IMR-90 (cell line): ENCODE measurements around the gene ADCY2. TPM values are rescaled to one million over a fixed set of nuclear protein-coding genes. Genes with fewer than 3 reads are reported as not detected.

Experiments used
- ATAC-seq: fragments of 200-7000 bp; cut with Tn5 transposase; 2 replicates; pipeline ENCODE4 v1.9.1; 2020; ENCODE audit warnings: low read depth, mild to moderate bottlenecking, moderate library complexity
- BruUV-seq: library from RNA; stranded (reverse); fragments of 400-500 nt; replicated peaks from 2 replicates; lab custom pipeline; 2021; lab: Mats Ljungman, UMichigan
- CTCF ChIA-PET: fragments of 300-600 bp; formaldehyde crosslinking; extraction: SDS; loops from one replicate; lab custom pipeline; 2021; ENCODE audit warnings: antibody characterized with exemption; lab: Yijun Ruan, JAX
- POLR2A ChIA-PET: fragments of 300-600 bp; sonication (Branson Sonifier 250); formaldehyde crosslinking; loops from one replicate; lab custom pipeline; 2022; ENCODE audit warnings: antibody characterized with exemption; ENCODE audit not compliant: unreplicated experiment; lab: Charles Lee
- DNase-seq: peaks from one replicate; pipeline ENCODE4 v3.0.0; 2013
- H2AFZ ChIP-seq: replicated peaks from 2 replicates; pipeline ENCODE3; 2013; ENCODE audit warnings: low read length, mild to moderate bottlenecking; ENCODE audit not compliant: poor library complexity
- H2AK5ac ChIP-seq: 2 replicates; pipeline ENCODE4 v1.6.1; 2013; ENCODE audit warnings: low read depth, low read length, inconsistent platforms
- H2AK9ac ChIP-seq: replicated peaks from 2 replicates; pipeline ENCODE3; 2013; ENCODE audit warnings: mild to moderate bottlenecking, low read depth, low read length, moderate library complexity; ENCODE audit not compliant: poor library complexity
- H2BK120ac ChIP-seq: 2 replicates; pipeline ENCODE4 v1.6.1; 2013; ENCODE audit warnings: low read depth, low read length, inconsistent platforms
- H2BK15ac ChIP-seq: 3 replicates; pipeline ENCODE4 v1.6.1; 2013; ENCODE audit warnings: low read depth, low read length, inconsistent platforms
- H2BK20ac ChIP-seq: 2 replicates; pipeline ENCODE4 v1.6.1; 2013; ENCODE audit warnings: low read depth, mild to moderate bottlenecking, inconsistent platforms, low read length, moderate library complexity
- H2BK5ac ChIP-seq: 2 replicates; pipeline ENCODE4 v1.6.1; 2013; ENCODE audit warnings: mild to moderate bottlenecking, low read depth, low read length, inconsistent platforms; ENCODE audit not compliant: poor library complexity, severe bottlenecking
- H3K14ac ChIP-seq: replicated peaks from 2 replicates; pipeline ENCODE4 v1.6.1; 2013; ENCODE audit warnings: low read depth, low read length, inconsistent platforms
- H3K18ac ChIP-seq: 2 replicates; pipeline ENCODE4 v1.6.1; 2013; ENCODE audit warnings: low read depth, low read length, control low read depth
- H3K23ac ChIP-seq: 2 replicates; pipeline ENCODE4 v1.6.1; 2013; ENCODE audit warnings: low read depth, low read length, inconsistent platforms
- H3K27ac ChIP-seq: 2 replicates; pipeline ENCODE4 v1.5.1; 2013; ENCODE audit warnings: mild to moderate bottlenecking, control low read depth, low read length; ENCODE audit not compliant: insufficient read depth
- H3K27me3 ChIP-seq: 2 replicates; pipeline ENCODE4 v1.6.1; 2013; ENCODE audit warnings: low read length; ENCODE audit not compliant: control insufficient read depth, insufficient read depth
- H3K36me3 ChIP-seq: 2 replicates; pipeline ENCODE4 v1.6.1; 2013; ENCODE audit warnings: low read length, mixed read lengths; ENCODE audit not compliant: control insufficient read depth, insufficient read depth
- H3K4ac ChIP-seq: 2 replicates; pipeline ENCODE4 v1.6.1; 2013; ENCODE audit warnings: low read depth, low read length, inconsistent platforms
- H3K4me1 ChIP-seq: 2 replicates; pipeline ENCODE4 v1.6.1; 2013; ENCODE audit warnings: low read length, mixed read lengths; ENCODE audit not compliant: control insufficient read depth, insufficient read depth
- H3K4me2 ChIP-seq: 2 replicates; pipeline ENCODE4 v1.6.1; 2013; ENCODE audit warnings: low read depth, mild to moderate bottlenecking, control low read depth, low read length, moderate library complexity
- H3K4me3 ChIP-seq: 2 replicates; pipeline ENCODE4 v1.5.1; 2013; ENCODE audit warnings: low read depth, mild to moderate bottlenecking, control low read depth, low read length, moderate library complexity; ENCODE audit not compliant: insufficient read depth
- H3K56ac ChIP-seq: 2 replicates; pipeline ENCODE4 v1.6.1; 2013; ENCODE audit warnings: low read length, inconsistent platforms; ENCODE audit not compliant: insufficient read depth; ENCODE audit errors: extremely low read depth
- H3K79me1 ChIP-seq, 2 experiments: 2 replicates each; pipeline ENCODE4 v1.6.1; 2013; ENCODE audit warnings: low read length in 2 of 2, inconsistent platforms in 1 of 2, low read depth in 1 of 2
- H3K9ac ChIP-seq: 2 replicates; pipeline ENCODE4 v1.6.1; 2013; ENCODE audit warnings: low read depth, low read length, control low read depth
- H3K9me1 ChIP-seq: 2 replicates; pipeline ENCODE4 v1.6.1; 2013; ENCODE audit warnings: low read length, inconsistent platforms; ENCODE audit not compliant: insufficient read depth
- H3K9me3 ChIP-seq: 2 replicates; pipeline ENCODE4 v1.6.1; 2013; ENCODE audit warnings: low read length; ENCODE audit not compliant: control insufficient read depth, insufficient read depth
- H4K20me1 ChIP-seq: 2 replicates; pipeline ENCODE4 v1.6.1; 2013; ENCODE audit warnings: low read length, inconsistent platforms; ENCODE audit not compliant: insufficient read depth
- H4K5ac ChIP-seq: 2 replicates; pipeline ENCODE4 v1.6.1; 2013; ENCODE audit warnings: mild to moderate bottlenecking, low read depth, low read length, control low read depth
- H4K8ac ChIP-seq, 2 experiments: 2 replicates each; pipeline ENCODE4 v1.6.1; 2013; ENCODE audit warnings: low read depth in 2 of 2, low read length in 2 of 2, control low read depth in 1 of 2, inconsistent platforms in 1 of 2
- H4K91ac ChIP-seq: 2 replicates; pipeline ENCODE4 v1.6.1; 2013; ENCODE audit warnings: low read depth, low read length, inconsistent platforms; ENCODE audit not compliant: insufficient read depth
- BHLHE40 ChIP-seq: fragments of 150-350 bp; IDR thresholded peaks from 2 replicates; pipeline ENCODE4 v1.6.1; 2016; ENCODE audit warnings: mild to moderate bottlenecking, low read depth, low read length
- CEBPB ChIP-seq: IDR thresholded peaks from 2 replicates; pipeline ENCODE4 v1.6.1; 2012; ENCODE audit warnings: low read depth, low read length, improper control_type of control experiment
- CHD1 ChIP-seq: IDR thresholded peaks from 2 replicates; pipeline ENCODE4 v1.6.1; 2012; ENCODE audit warnings: low read depth, low read length, improper control_type of control experiment
- CTCF ChIP-seq: conservative IDR thresholded peaks from 2 replicates; pipeline ENCODE4 v1.5.1; 2012; ENCODE audit warnings: mild to moderate bottlenecking, low read depth, low read length, improper control_type of control experiment
- ELK1 ChIP-seq: fragments of 150-350 bp; IDR thresholded peaks from 2 replicates; pipeline ENCODE4 v1.6.1; 2016; ENCODE audit warnings: low read depth, mild to moderate bottlenecking, low read length, moderate library complexity, borderline replicate concordance
- FOS ChIP-seq: fragments of 150-350 bp; IDR thresholded peaks from 2 replicates; pipeline ENCODE4 v1.6.1; 2016; ENCODE audit warnings: low read depth, low read length
- MAFK ChIP-seq: IDR thresholded peaks from 2 replicates; pipeline ENCODE4 v1.6.1; 2012; ENCODE audit warnings: low read depth, low read length, improper control_type of control experiment
- MAZ ChIP-seq: IDR thresholded peaks from 2 replicates; pipeline ENCODE4 v1.6.1; 2012; ENCODE audit warnings: low read depth, mild to moderate bottlenecking, low read length, improper control_type of control experiment, moderate library complexity, borderline replicate concordance
- MXI1 ChIP-seq: IDR thresholded peaks from 2 replicates; pipeline ENCODE4 v1.6.1; 2012; ENCODE audit warnings: low read depth, mild to moderate bottlenecking, low read length, moderate library complexity, borderline replicate concordance
- NFE2L2 ChIP-seq: fragments of 150-350 bp; IDR thresholded peaks from 2 replicates; pipeline ENCODE4 v1.6.1; 2016; ENCODE audit warnings: low read depth, mild to moderate bottlenecking, low read length
- POLR2A ChIP-seq: IDR thresholded peaks from 2 replicates; pipeline ENCODE4 v1.6.1; 2012; ENCODE audit warnings: mild to moderate bottlenecking, low read depth, low read length
- RAD21 ChIP-seq: IDR thresholded peaks from 2 replicates; pipeline ENCODE4 v1.6.1; 2012; ENCODE audit warnings: low read length, improper control_type of control experiment
- RCOR1 ChIP-seq: IDR thresholded peaks from 2 replicates; pipeline ENCODE4 v1.6.1; 2012; ENCODE audit warnings: mild to moderate bottlenecking, low read length, improper control_type of control experiment; ENCODE audit not compliant: insufficient replicate concordance
- RFX5 ChIP-seq: IDR thresholded peaks from 2 replicates; pipeline ENCODE4 v1.8.0; 2012; ENCODE audit warnings: low read depth, mild to moderate bottlenecking, low read length, moderate library complexity
- SMC3 ChIP-seq: fragments of 150-350 bp; IDR thresholded peaks from 2 replicates; pipeline ENCODE4 v1.6.1; 2016; ENCODE audit warnings: low read depth, mild to moderate bottlenecking, antibody characterized with exemption, low read length, moderate library complexity
- USF2 ChIP-seq: fragments of 150-350 bp; IDR thresholded peaks from 2 replicates; pipeline ENCODE4 v1.6.1; 2017; ENCODE audit warnings: mild to moderate bottlenecking, antibody characterized with exemption, low read length, low read depth
- WGBS, 2 experiments: methylation state at CpG; one replicate each; pipeline versions ENCODE4 v1.1.5 to v1.1.7; 2013; ENCODE audit warnings: missing lambda C conversion rate in 2 of 2; ENCODE audit not compliant: insufficient read length in 1 of 2; ENCODE audit errors: extremely low coverage in 2 of 2; 5-methylcytosine and 5-hydroxymethylcytosine counted together
- dilution Hi-C: fragments of 300-500 bp; cut with HindIII; formaldehyde crosslinking; loops from one replicate; pipeline ENCODE4 v1.14.3; 2018; ENCODE audit warnings: low sequenced_read_pairs; ENCODE audit not compliant: unreplicated experiment
- in situ Hi-C: fragments of 300-500 bp; cut with MboI; formaldehyde crosslinking; loops from 3 replicates; pipeline ENCODE4 v1.14.3; 2019; ENCODE audit warnings: low sequenced_read_pairs, inconsistent platforms, mixed read lengths
- intact Hi-C: fragments of 100-400 bp; cut with micrococcal nuclease; formaldehyde crosslinking; loops from 2 replicates; pipeline ENCODE4 v1.10.0; 2022
- polyA plus RNA-seq, 3 experiments: library from polyadenylated mRNA; depleted of rRNA; stranded (reverse); fragments of >200 nt; gene quantifications; 2 replicates each; pipeline ENCODE4 v1.2.3, GENCODE V29; 2012; ENCODE audit warnings: low replicate concordance in 1 of 3
- total RNA-seq: library from RNA; depleted of rRNA; stranded (reverse); fragments of >200 nt; gene quantifications from 2 replicates; pipeline ENCODE4 v1.2.3, GENCODE V29; 2012

Gene ADCY2
- total and polyA plus RNA-seq, 2 of the 4 experiments (the other 2 are of a cell fraction), result not detected

- no peak overlapping the region for H3K4me3 ChIP-seq
- H3K4me1 ChIP-seq, result no peaks in the 10 kb centered on the region
- H4K5ac ChIP-seq, result no peak overlapping the region
- H3K27ac ChIP-seq, result no peak overlapping the region
- H2BK120ac ChIP-seq, result no peak overlapping the region
- H2BK15ac ChIP-seq, result no peak overlapping the region
- 33% methylated on average over 1 of the region's 4 CpGs; no CpG with 5 or more reads in 1 of the 2 experiments for WGBS, 2 experiments
- H3K9ac ChIP-seq, result no peak overlapping the region
- no peak overlapping the region for H3K4ac ChIP-seq
- H2AK5ac ChIP-seq, result no peak overlapping the region
- no peak overlapping the region for H4K8ac ChIP-seq
- H4K20me1 ChIP-seq, result no peaks in the 10 kb centered on the region
- no peak overlapping the region for H3K18ac ChIP-seq
- intact Hi-C loops (no loop called here), dilution Hi-C loops (no loop called here), in situ Hi-C loops (no loop called here)
- H3K14ac ChIP-seq, result no peak overlapping the region
- ChIA-PET POLR2A (no interaction called here), CTCF (no interaction called here)
- no peaks in the 10 kb centered on the region for H3K27me3 ChIP-seq
- no peak overlapping the region for H3K56ac ChIP-seq
- BruUV-seq, result no TSS peak
- H3K4me2 ChIP-seq, result no peak overlapping the region
- H2BK20ac ChIP-seq, result no peak overlapping the region
- no peak overlapping the region for H2AK9ac ChIP-seq
- TF ChIP-seq SMC3, result no peak
- no peak for TF ChIP-seq RCOR1
- no peak for TF ChIP-seq MAZ
- no peak for TF ChIP-seq FOS
- no peak for TF ChIP-seq POLR2A
- TF ChIP-seq BHLHE40, result no peak
- TF ChIP-seq MXI1, result no peak
- TF ChIP-seq CEBPB, result no peak
- TF ChIP-seq MAFK, result no peak
- TF ChIP-seq NFE2L2, result no peak
- no peak for TF ChIP-seq ELK1
- TF ChIP-seq RFX5, result no peak
- no peak for TF ChIP-seq RAD21
- TF ChIP-seq CHD1, result no peak
- TF ChIP-seq CTCF, result no peak
- TF ChIP-seq USF2, result no peak
- no peak overlapping the region for H2AFZ ChIP-seq
- H2BK5ac ChIP-seq, result no peak overlapping the region
- no peaks in the 10 kb centered on the region for H3K36me3 ChIP-seq
- H4K91ac ChIP-seq, result no peak overlapping the region
- H3K9me3 ChIP-seq, result peaks cover 9% of the 10 kb centered on the region
- no peaks in the 10 kb centered on the region for H3K79me1 ChIP-seq
- DNase-seq (no peak), ATAC-seq (no peak)
- no peaks in the 10 kb centered on the region for H3K9me1 ChIP-seq
- no peak overlapping the region for H3K23ac ChIP-seq
Observed at GRCh38 chr5:7606840-7607465, 211.0 kb downstream of the ADCY2 start.
